Measurements from ENCODE around the gene PTPN1.
"Not testable (repeated sequence)": the region's sequence is repeated elsewhere in the genome, so short reads cannot be mapped to it uniquely, and the experiment has no call there.

PTPN1 gene

DNA sequence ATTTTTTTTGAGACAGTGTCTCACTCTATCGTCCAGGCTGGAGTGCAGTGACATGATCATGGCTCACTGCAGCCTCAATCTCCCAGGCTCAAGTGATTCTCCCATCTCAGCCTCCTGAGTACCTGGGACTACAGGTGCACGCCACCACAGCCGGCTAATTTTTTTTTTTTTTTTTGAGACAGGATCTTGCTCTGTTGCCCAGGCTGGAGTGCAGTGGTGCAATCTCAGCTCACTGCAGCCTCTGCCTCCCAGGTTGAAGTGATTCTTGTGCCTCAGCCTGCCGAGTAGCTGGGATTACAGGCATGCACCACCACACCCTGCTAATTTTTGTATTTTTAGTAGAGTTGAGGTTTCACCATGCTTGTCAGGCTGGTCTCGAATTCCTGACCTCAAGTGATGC is 2.4 kb upstream of the PTPN1 start:
- not testable (repeated sequence) for H3K4me3 ChIP-seq (ENCODE audit: low read length); DNase-seq (ENCODE audit: low read depth, low spot score)

GRCh38 chr20:50508171-50508755 is 1.9 kb upstream of the PTPN1 start:
- H3K4me3 ChIP-seq (ENCODE audit: low read length), result no peak overlapping the region

GRCh38 chr20:50510706-50511542 is 741 bp downstream of the PTPN1 start:
- peak overlapping the region; percentile 93 for H3K4me3 ChIP-seq (ENCODE audit: low read length)
- DNase-seq (ENCODE audit: low read depth, low spot score), result no peak

More at GRCh38 chr20:50508171-50508755, 1.9 kb upstream of the PTPN1 start:
- no peak for DNase-seq (ENCODE audit: low read depth, low spot score)

DNA sequence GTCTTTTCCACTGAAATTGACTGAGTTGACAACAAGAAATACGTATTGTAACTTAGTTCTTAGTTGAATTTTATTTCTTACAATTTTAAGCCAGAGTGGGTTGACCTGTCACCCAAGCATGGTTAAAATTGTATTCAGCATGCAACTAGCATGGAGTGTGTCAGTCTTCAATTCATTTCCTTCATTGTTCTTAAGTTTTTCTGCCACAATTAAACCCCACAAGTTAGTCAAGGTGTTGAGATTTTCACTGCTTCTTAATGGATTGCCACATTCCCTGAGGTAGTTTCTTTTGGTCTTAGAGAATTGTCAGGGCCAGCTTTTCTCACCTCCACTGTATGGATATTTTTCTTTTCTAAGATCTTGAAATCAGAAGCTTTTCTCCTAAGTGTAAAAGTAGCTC is 2.1 kb downstream of the PTPN1 start:
- DNase-seq (ENCODE audit: low read depth, low spot score), result no peak
- no peak overlapping the region for H3K4me3 ChIP-seq (ENCODE audit: low read length)

- no peak overlapping the region for H3K4me3 ChIP-seq (ENCODE audit: low read length)
These were observed 3.2 kb downstream of the PTPN1 start for GRCh38 chr20:50513169-50514034.

GRCh38 chr20:50514035-50514337 is 3.8 kb downstream of the PTPN1 start:
- no peak overlapping the region for H3K4me3 ChIP-seq (ENCODE audit: low read length)
- DNase-seq (ENCODE audit: low read depth, low spot score), result no peak

More at GRCh38 chr20:50513169-50514034, 3.2 kb downstream of the PTPN1 start:
- DNase-seq (ENCODE audit: low read depth, low spot score), result no peak

- no peak for DNase-seq (ENCODE audit: low read depth, low spot score)
- H3K4me3 ChIP-seq (ENCODE audit: low read length), result no peak overlapping the region
These were observed 4.6 kb downstream of the PTPN1 start for GRCh38 chr20:50514750-50515149.

DNA sequence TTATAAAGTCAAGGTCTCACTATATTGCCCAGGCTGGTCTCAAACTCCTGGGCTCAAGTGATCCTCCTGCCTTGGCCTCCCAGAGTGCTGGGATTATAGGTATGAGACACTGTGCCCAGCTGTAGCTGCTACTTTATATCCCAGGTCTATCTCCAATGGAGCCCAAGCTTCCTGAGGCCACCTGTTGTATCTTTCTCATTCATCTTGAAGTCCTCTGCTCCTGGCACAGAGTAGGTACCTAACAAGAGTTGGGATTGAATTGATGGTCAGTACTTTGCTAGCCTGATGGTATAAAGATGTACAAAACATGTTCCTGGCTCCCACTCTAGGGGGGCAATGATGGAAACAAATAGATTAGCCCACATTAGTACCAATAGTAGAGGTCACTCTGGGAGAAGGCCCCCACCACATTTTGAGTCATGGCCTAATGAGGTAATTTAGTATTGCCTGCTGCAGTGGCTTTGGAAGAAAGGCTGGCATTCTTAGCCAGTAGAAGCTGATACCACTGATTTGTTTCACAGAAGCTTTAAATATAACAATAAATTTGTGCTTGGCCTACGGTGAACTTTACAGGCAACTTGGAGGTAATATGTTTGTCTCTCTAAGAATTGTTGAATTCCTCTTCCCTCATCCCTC is 5.4 kb downstream of the PTPN1 start:
- H3K4me3 ChIP-seq (ENCODE audit: low read length), result no peak overlapping the region
- no peak for DNase-seq (ENCODE audit: low read depth, low spot score)

DNA sequence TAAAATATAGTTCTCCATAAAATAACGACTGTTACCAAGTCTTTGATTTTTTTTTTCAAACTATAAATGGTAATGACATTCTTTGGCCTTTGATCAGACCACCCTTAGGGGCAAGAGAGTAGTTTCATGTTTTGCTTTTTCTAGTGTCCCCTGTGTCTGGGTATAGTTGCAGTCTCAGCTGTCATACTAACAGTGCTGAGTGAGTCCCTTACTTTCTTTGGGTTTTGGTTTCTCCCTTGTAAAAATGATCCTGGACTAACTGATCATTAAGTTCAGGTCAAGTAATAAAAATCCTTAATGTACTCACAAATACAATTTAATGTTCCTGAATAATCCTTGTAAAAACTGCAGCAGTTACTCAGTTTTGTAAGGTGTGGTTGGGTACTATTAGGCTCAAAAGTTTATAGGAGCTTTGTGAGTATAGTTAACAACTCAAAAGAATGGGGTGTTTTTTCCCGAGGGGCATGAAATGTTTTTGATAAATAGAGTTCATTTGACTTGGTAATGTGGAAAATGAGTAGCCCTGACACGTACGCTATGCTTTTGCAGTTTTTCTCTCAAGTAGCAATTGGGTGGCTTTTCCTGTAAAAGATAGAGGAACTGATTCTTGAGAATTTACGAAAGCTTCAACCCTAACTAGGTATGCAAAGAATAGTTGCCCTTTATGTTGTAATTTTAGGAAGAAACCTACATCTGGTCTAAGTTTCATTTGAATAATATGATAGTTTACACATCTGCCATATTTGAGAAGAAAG is 6.2 kb downstream of the PTPN1 start:
- DNase-seq (ENCODE audit: low read depth, low spot score), result no peak
- no peak overlapping the region for H3K4me3 ChIP-seq (ENCODE audit: low read length)

GRCh38 chr20:50516935-50517816 is 7.0 kb downstream of the PTPN1 start:
- no peak overlapping the region for H3K4me3 ChIP-seq (ENCODE audit: low read length)

GRCh38 chr20:50517817-50518154 is 7.6 kb downstream of the PTPN1 start:
- no peak overlapping the region for H3K4me3 ChIP-seq (ENCODE audit: low read length)
- peak; percentile 41 for DNase-seq (ENCODE audit: low read depth, low spot score)

More at GRCh38 chr20:50516935-50517816, 7.0 kb downstream of the PTPN1 start:
- no peak for DNase-seq (ENCODE audit: low read depth, low spot score)

DNA sequence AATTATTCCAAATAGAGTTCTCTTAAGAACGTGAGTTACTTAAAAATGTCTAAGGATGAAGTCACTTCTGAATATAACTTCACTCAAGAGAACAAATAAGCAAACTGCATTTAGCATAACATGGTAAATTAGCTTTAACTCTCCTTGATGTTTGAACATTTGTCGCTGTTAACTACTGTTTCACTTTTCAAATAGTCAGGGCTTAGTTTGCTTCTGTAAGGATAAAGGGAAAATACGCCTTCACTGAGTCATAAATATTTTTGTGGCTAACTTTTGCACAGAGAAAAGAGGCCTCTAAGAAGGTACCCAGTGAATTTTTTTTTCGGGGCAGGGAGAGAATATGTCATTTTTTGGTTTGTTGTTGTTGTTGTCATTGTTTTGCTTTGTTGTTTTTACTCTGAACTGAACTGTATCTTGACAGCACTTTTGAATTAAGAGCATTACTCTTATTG is 8.1 kb downstream of the PTPN1 start:
- H3K4me3 ChIP-seq (ENCODE audit: low read length), result no peak overlapping the region
- DNase-seq (ENCODE audit: low read depth, low spot score), result no peak

GRCh38 chr20:50519036-50519762 is 9.0 kb downstream of the PTPN1 start:
- DNase-seq (ENCODE audit: low read depth, low spot score), result peak; percentile 87
- H3K4me3 ChIP-seq (ENCODE audit: low read length), result peak overlapping the region; percentile 26

GRCh38 chr20:50520222-50520880 is 10.2 kb downstream of the PTPN1 start:
- no peak for DNase-seq (ENCODE audit: low read depth, low spot score)
- H3K4me3 ChIP-seq (ENCODE audit: low read length), result no peak overlapping the region

GRCh38 chr20:50521221-50522052 is 11.3 kb downstream of the PTPN1 start:
- DNase-seq (ENCODE audit: low read depth, low spot score), result no peak
- no peak overlapping the region for H3K4me3 ChIP-seq (ENCODE audit: low read length)
